ENCODE results near the gene PRDM12.

Gene PRDM12

DNA sequence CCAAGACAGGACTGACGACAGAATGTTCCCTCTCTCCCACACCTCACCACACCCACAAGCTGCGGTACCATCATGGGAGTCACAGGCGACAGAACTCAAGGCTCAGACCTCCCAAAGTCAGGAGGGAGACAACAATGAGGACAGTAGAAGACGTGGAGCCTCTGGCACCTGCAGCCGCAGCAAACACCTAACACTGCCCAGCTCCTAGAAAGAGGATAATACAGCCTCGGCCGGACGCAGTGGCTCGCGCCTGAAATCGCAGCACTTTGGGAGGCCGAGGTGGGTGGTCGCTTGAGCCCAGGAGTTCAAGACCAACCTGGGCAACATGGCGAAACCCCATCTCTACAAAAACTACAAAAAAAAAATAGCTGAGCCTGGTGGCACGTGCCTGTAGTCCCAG lies 13.2 kb upstream of the PRDM12 start:
- DNase-seq (ENCODE audit: low read depth), result no peak

DNA sequence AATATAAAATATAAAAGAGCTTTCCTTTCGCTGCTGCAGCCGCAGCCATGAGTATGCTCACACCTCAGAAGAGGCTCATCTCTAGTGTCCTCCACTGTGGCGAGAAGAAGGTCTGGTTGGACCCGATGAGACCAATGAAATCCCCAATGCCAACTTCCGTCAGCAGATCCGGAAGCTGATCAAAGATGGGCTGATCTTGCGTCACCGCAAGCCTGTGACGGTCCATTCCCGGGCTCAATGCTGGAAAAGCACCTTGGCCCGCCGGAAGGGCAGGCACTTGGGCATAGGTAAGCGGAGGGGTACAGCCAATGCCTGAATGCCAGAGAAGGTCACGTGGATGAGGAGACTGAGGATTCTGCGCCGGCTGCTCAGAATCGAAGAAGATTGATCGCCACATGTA lies 12.6 kb upstream of the PRDM12 start:
- no peak for DNase-seq (ENCODE audit: low read depth)
- TF ChIP-seq, protein P1, sequence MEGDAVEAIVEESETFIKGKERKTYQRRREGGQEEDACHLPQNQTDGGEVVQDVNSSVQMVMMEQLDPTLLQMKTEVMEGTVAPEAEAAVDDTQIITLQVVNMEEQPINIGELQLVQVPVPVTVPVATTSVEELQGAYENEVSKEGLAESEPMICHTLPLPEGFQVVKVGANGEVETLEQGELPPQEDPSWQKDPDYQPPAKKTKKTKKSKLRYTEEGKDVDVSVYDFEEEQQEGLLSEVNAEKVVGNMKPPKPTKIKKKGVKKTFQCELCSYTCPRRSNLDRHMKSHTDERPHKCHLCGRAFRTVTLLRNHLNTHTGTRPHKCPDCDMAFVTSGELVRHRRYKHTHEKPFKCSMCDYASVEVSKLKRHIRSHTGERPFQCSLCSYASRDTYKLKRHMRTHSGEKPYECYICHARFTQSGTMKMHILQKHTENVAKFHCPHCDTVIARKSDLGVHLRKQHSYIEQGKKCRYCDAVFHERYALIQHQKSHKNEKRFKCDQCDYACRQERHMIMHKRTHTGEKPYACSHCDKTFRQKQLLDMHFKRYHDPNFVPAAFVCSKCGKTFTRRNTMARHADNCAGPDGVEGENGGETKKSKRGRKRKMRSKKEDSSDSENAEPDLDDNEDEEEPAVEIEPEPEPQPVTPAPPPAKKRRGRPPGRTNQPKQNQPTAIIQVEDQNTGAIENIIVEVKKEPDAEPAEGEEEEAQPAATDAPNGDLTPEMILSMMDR (IDR thresholded peaks at IDR 0.05; ENCODE audit: control insufficient read depth, extremely low read depth, insufficient read depth), result no peak
- H3K4me3 ChIP-seq (ENCODE audit: low read depth, low read length), result no peak overlapping the region

More for the DNA sequence above, 13.2 kb upstream of the PRDM12 start:
- no peak overlapping the region for H3K4me3 ChIP-seq (ENCODE audit: low read depth, low read length)
- TF ChIP-seq, protein P1 (IDR thresholded peaks at IDR 0.05; ENCODE audit: control insufficient read depth, extremely low read depth, insufficient read depth), result no peak

DNA sequence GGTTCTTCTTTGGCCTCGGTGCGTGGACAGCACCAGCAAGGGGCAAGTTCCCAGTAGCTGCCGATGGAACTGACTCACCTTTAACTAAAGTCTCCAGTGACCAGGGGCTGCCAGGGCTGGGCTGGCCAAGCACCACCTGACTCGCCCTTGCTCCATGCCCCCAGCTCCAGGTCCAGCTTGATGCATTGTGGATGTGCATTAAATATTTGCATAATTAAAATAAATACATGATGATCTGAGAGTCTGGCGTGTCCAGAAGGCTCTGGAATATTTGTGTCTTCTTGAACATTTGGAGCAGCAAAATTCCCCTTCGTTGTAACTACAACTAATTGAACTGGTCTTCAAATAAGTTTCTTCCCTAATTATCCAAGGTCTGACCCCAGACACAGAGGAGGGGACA lies 9.5 kb upstream of the PRDM12 start:
- TF ChIP-seq, protein P1 (IDR thresholded peaks at IDR 0.05; ENCODE audit: control insufficient read depth, extremely low read depth, insufficient read depth), result no peak
- DNase-seq (ENCODE audit: low read depth), result no peak
- H3K4me3 ChIP-seq (ENCODE audit: low read depth, low read length), result no peak overlapping the region

DNA sequence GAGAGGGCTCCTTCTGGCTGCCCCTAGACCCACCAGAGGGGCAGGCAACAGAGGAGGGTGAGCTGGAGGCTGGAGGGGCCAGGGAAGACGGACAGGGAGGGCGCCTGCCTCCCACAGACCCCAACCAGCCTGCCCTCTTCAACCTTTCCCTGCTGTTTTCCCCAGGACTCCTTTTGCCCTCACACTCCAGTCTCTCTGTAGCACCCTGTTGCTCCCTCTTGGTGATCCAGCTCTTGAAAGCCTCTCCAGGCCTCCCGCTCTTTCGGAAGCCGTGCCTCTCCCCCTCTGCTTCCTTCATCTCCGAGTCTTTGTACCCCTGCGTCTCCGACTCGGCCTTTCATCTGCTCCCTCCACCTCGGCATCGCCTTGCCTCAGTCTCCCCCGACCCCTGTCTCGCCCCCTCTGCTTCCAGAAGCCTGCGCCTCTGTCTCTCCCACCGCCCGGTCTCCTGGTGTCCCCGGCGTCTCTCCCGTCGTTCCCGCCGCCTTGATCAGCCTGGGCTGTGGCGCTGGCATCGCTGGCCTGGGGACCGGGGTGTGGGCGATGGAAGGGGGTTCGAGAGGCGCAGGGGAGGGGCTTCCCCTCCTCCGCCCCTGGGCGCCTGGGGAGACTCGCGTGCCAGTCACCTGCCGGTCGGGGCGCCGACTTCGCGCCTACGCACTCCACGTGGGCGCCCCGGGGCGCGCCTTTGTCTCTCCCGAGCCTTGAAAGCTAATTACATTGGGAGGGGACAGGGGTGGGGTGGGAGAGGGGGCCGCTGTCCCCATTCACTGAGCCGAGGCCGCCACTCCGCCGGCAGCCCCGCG lies 5.3 kb upstream of the PRDM12 start:
- no peak overlapping the region for H3K4me3 ChIP-seq (ENCODE audit: low read depth, low read length)
- DNase-seq (ENCODE audit: low read depth), result no peak
- TF ChIP-seq, protein P1 (IDR thresholded peaks at IDR 0.05; ENCODE audit: control insufficient read depth, extremely low read depth, insufficient read depth), result no peak

DNA sequence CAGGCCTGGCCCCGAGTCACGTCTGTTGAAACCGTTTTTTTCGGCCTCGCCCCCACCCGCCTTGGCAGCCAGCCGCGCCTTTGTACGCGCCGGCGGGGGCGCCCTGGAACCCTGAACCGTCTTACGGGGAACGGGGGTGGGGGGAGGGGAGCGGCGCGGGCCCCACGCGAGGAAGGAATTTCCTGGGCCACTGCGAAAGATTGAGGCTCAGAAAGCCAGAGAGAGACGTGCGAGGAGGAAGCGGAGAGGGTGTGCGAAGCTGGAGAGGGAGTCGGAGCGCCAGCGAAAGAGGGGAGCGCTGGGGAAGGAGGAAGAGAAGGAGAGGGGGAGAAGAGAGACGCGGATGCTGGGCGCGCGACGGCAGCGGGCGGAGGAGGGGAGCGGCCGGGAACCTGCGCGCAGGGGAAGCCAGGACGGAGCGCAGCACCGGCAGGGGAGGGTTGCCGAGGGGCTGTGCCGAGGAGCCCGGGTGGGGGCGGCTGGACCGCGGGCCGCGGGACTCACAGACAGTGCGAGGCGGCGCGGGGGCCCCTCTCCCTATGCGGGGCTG lies 4.6 kb upstream of the PRDM12 start:
- TF ChIP-seq, protein P1 (IDR thresholded peaks at IDR 0.05; ENCODE audit: control insufficient read depth, extremely low read depth, insufficient read depth), result no peak
- no peak overlapping the region for H3K4me3 ChIP-seq (ENCODE audit: low read depth, low read length)
- DNase-seq (ENCODE audit: low read depth), result no peak

DNA sequence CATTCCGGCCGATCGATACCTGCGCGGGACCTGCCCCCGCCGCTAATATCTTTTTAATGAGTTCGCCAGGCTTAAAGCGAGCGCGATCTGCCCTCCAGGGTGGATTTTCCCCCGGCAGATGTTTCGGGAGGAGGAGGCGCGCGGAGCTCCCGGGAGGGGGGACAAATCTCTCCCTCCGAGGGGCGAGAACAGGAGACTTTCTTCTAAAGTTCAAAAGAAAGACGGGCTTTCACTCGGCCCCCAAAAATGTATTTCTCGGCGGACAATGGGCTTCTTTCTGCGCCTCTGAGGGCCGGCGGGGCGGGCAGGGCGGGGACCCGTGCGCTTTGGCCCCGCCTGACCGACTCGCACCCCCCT lies 4.1 kb upstream of the PRDM12 start:
- TF ChIP-seq, protein P1 (IDR thresholded peaks at IDR 0.05; ENCODE audit: control insufficient read depth, extremely low read depth, insufficient read depth), result no peak
- DNase-seq (ENCODE audit: low read depth), result no peak
- no peak overlapping the region for H3K4me3 ChIP-seq (ENCODE audit: low read depth, low read length)

Data from LNCaP clone FGC (cell line).